ENCODE data around the gene MEGF11.

- TF ChIP-seq, protein P1, sequence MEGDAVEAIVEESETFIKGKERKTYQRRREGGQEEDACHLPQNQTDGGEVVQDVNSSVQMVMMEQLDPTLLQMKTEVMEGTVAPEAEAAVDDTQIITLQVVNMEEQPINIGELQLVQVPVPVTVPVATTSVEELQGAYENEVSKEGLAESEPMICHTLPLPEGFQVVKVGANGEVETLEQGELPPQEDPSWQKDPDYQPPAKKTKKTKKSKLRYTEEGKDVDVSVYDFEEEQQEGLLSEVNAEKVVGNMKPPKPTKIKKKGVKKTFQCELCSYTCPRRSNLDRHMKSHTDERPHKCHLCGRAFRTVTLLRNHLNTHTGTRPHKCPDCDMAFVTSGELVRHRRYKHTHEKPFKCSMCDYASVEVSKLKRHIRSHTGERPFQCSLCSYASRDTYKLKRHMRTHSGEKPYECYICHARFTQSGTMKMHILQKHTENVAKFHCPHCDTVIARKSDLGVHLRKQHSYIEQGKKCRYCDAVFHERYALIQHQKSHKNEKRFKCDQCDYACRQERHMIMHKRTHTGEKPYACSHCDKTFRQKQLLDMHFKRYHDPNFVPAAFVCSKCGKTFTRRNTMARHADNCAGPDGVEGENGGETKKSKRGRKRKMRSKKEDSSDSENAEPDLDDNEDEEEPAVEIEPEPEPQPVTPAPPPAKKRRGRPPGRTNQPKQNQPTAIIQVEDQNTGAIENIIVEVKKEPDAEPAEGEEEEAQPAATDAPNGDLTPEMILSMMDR (IDR thresholded peaks at IDR 0.05; ENCODE audit: low read length) = no peak
- TF ChIP-seq EZH2 (IDR thresholded peaks at IDR 0.05; ENCODE audit: borderline replicate concordance, low read length) = no peak
Observed at GRCh38 chr15:66089049-66089448, 164.5 kb downstream of the MEGF11 start.
